Hematopoietic multipotent progenitor cell treated with erythropoietin and hydrocortisone succinate and interleukin-3 and kit ligand, for 6 days (in vitro differentiated cells): ENCODE results near the gene PLEKHG7.

Experiments
- DNase-seq: peaks from one replicate; pipeline ENCODE4 v3.0.0-alpha.2; 2015

PLEKHG7 gene

GRCh38 chr12:92814584-92814983 is 111.8 kb downstream of the PLEKHG7 start:
- DNase-seq: no peak

GRCh38 chr12:92821142-92821541 is 118.4 kb downstream of the PLEKHG7 start:
- DNase-seq: no peak
